HG03064 (cell line): ENCODE results near the gene FAM219A.

ENCODE experiments used
- ATAC-seq: cut with Tn5 transposase; IDR thresholded peaks from one replicate; pipeline ENCODE4 v1.9.1; 2021; ENCODE audit warnings: low read depth; ENCODE audit not compliant: unreplicated experiment

FAM219A gene

DNA sequence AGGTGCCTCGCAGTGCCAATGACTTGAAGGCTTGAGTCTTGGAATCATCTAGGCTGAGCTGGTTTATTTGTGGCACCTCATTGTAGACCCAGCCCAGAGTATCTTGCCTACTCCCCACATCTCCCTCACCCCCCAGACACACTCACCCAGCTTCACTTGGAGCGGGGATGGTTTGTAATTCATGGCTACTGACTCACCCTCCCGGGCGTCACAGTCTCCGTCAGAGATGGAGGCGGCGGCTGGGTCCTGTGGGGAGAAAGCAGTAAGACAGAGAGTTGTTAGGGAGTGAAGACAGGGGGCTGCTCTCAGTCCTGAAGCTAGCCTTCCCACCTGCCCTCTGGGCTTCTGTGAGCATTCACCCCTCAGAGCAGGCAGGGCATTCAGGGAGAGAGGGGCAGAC lies 52.7 kb downstream of the FAM219A start:
- no peak for ATAC-seq

DNA sequence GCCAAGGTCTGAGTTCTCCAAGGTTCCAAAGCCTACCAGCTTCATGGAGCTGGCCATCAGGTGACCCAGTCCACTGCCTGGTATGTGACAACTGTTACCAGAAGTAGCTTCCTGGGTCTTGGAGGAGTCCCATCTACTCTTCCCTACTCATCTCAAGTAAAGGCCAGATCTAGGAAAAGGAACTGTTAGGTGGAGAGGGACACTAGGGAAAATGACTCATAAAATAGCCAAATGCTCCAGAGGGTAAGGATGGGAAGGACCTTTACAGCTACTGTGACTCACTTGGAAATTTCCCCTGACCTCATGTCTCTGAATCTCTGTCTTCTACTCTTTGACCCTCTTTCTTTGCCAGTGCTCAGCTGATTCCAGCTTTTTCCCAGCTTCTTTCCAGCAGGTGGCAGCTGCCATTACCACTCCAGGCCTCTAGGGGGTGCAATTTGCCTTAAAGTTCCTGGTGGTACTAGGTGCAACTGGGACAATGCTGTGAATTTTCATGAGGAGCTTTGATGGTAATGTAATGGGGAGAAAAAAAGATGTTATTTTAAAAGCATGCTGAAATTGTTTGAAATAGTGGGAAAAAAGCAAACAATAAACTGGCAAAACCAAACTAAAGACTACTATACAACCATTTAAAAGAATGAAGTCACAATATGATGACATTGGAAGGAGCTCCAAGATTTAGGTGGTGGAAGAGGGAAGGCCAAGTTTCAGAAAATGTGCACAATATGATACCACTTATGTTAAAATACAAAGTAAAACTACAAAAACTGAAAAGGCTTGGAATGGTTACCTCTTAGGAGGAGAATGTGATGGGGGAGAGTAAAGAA lies 54.6 kb downstream of the FAM219A start:
- ATAC-seq = no peak

DNA sequence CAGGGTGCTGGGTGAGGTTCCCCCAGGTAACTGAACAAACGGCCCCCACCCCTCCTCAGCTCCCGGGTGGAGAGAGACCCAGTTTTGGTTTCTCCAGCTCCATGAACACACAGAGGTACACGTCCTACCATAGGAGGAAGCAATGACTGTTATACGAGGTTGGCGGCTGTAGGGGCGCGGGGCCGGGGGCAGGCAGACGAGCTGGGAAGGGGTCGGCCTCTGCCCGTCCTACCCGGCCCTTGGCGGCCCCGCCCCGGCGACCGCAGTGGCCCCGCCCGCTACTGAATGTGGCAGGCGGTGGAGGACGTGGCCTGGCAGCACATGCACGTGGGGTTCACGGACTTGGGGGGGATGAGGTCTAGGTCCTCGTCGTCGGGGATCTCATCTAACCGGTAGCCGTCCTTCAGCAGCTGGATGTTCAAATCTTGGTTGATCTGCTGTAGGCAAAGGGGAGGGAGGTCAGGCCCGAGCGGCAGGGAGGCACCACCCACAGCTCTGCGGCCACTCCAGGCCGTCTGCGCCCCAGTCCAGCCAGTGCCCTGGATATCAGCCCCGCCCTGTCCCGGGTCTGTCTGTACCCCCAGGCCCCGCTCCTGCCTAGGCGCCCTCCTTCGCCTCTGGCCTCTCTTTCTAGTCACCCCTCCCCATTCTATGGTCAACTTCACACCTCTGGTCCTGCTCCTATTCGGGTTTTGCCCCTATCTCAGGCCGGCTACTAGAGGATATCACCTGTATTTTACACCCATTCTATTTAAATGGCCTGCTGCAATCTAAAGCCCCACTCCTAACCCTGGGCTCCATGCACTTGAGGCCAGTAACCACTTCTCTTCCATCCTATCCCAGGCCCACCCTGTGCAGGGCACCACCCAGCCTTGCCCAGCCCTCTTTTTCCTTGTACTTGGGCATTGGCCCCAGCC lies 57.4 kb downstream of the FAM219A start:
- no peak for ATAC-seq

DNA sequence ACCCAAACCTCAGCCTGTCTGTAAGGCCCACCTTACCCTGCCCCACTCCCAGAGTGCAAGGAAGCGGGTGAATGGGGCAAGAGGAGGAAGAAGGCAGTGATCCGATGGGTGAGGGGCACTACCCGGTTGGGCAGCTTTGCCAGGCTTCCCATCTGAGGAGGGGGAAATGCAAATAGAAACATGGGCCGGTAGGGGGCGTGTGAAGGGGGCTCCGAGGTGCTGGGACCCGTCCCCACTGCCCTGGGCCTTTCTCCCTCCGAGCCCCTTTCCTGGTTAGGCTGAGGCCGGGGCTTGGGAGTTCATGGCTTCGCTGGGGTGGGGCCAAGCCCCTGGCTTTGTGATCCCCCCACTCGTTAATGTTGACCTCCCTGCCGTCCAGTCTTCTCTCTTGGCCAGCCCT lies 58.1 kb downstream of the FAM219A start:
- no peak for ATAC-seq

DNA sequence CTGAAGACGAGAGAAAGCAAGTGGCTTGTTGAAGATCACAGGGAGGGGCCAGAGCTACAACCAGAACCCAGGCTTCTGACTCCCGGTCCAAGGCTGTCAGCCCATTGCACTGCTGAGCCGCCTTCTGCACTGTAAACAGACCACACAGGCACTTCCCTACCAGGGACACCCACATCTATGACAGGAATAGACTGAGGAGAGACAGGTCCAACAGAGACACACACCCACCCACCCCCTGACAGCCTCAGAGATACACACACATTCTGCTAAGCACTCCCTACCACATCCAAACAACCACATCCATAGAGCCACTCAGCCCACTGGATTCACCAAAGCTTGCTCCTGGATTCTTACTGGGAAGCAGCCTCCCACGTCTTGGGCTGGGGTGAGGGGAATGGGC lies 58.6 kb downstream of the FAM219A start:
- no peak for ATAC-seq

DNA sequence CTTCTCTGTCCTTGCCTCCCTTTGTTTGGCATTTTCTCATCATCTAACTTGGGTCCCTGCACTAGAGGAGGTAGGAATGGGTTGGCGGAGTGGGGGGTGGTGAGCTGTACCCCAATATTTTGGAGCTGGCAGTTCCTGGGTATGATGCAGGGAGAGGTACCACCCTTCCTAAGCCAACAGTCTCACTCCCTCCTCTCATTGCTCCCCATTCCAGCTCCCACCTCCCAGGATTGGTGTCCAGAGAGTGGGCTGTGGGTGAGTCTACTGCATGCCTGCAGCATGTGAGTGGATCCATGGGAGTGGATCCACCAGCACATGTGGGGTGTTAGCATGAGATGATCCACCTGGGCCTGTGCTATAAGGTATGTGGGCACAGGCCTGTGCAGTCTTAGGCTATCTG lies 59.5 kb downstream of the FAM219A start:
- no peak for ATAC-seq

DNA sequence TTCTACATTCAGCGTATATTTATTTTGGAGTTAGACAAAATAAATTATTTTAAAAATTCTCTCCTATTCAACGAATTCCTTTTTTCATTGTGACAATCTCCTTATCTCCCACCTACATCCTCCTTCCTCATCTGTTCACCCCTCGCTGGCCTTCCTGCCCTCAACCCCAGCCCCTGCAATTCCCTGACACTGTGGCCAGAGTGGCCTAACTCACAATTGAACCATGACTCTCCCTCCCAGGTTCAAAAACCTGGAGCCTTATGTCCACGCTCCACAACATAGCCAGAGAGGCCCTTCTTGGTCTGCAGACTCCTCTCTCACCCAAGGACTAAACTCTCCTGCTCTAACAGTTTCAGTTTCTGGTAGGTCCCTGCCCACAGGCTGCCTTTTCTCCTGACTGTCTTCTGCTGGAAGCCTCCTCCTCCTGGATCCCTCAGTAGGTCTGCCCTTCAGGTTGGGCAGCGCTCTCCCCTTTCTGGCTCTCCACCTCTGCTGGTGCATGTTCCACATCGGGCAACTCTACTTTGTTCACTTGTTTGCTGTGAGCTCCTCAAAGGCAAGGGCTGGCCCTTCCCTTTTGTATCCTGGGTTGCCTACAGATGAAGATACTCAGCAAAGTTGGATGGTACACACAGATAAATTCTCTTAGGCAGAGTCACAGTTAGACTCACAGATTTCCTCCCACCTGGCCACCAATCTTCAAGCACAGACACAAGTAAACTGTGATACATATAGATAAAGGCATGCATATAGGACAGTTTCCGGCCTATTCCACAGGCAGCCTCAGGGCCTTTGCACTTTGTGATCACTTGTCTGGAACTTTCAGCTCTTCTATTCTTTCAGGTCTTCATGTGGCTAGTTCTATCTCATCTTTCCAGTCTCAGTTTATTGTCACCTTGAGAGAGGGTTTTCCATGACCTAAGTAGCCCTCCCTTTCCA lies 61.8 kb downstream of the FAM219A start:
- no peak for ATAC-seq

DNA sequence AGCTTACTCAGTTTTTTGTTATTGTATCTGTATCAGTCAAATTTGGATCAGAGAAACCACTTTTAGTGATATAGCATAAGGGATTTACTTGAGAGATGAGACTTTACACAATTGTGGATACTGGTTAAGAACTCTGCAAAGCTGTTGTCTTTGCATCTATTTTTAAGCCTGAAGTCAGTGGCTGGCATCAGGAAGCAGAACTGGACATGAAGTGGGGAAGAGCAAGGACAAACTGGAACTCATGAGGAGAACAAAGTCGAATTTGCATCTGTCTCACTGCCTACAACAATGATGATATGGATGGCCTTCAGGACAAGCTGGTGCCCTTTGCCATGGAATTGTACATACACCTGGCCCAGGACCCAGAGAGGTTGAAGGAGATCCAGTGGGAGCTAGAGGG lies 65.9 kb downstream of the FAM219A start:
- ATAC-seq = no peak

DNA sequence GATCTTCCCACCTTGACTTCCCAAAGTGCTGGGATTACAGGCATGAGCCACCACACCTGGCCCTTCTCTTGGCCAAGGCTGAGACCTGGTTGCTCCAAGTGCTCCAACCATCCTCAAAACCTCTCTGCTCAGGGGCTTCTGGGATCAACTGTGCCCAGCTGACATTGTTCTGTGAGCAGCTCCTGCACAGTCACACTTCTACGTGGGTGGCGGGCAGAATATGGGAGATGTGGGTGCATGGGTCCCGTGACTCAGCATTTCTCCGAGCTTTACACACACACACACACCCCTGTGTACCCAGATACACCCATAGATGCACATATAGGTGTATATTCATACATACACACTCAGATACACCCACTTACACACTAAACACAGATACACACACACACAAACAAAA lies 71.1 kb downstream of the FAM219A start:
- ATAC-seq = no peak

DNA sequence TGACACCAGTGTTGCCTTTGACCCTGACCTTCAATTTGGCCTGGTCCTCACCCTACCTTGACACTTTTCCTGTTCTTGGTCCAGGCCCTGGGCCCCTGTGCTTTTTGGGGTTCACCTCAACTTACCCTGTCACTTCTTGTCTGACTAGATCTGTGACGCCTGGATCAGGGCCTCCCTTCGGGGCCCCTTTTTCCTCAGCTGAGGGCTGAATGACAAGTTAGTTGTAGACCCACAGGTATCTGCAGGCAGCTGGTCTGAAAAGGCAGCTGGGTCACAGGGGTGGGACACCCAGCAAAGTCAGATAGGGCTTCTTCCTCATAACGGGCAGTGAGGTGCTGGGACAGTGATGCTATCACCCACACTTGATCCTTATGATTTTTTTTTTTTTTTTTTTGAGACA lies 71.7 kb downstream of the FAM219A start:
- ATAC-seq = no peak

DNA sequence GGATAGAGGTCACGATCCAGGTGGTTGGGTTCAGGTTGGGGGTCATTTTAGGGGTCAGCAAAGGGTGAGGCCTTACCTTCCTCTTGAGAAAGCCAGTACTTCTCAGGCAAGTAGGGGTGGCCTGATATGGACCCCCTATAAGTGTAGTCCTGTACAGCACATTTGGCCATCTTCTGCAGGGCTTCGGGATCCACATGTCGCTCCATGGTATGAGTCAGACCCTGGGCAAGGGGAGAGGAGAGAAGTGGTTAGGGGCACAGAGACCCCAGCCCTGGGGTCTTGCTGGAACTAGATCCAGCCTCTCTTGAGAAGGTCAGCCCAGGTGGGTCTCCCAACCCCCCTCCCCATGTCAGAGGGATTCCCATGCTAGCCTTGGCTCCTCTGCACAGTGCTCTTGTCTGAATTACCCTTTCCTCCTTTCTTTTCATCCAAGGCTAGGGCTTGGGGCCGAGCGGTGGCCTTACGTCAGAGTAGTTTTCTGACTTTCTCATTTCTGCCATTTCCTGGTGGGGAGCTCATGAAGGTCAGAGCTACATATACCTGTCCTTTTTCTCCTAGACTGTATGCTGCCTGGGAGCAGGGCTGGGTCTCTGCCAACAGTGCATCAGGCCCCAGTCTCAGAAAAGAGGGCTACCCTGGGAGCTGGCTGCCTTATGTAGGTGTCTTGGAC lies 72.7 kb downstream of the FAM219A start:
- ATAC-seq = no peak

DNA sequence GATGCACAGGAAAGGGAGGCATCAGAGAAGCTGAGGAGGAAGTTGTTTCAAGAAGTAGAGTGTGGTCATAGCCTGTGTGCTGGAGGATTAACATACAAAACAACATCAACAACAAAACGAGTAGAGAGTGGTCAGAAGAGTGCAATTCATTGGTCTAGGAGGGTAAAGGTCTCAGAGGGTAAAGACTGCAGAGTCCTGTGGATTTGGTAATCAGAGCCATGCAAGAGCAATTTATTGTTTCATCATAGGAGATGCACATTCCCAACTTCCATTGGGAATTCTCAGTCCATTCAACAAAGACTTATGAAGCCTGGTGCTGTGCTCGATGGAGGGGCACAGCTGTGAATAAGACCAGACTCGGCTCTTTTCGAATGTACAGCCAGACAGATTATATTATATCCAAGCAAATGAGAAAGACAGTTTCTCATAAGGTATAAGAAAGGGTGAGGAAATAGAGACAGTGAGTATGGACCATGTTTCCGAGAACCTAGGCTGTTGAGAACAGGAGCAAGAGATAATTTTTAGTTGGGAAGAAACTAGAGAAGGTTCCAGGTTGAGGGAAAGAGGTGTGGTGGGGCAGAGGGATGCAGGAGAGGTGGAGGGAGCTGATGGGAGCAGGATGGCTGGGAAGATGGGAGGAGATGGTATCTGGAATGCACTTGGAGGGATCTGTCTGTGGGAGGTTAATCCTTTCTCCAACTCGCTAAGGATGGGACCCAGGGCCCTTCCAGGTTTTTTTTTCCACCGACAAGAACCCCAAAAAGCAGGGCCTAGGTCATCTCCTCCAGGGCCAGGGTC lies 73.8 kb downstream of the FAM219A start:
- ATAC-seq = no peak

DNA sequence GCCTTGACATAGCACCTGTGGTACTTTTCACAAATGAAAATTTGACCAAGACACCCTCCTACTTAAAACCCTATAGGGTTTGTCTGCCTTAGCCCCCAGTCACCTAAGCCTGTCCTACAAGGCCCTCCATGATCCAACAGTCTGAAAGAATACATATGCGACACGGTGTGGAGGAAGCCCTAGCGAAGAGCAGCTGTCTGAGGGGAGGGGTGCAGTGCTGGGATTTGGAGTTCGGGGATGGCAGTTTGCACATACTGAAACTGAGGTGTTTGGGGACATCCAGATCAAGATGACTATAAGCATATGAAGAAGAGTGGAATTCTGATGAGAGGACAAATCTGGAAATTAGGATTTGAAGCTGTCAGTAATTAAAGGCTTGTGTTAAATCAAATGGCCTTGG lies 74.5 kb downstream of the FAM219A start:
- no peak for ATAC-seq

DNA sequence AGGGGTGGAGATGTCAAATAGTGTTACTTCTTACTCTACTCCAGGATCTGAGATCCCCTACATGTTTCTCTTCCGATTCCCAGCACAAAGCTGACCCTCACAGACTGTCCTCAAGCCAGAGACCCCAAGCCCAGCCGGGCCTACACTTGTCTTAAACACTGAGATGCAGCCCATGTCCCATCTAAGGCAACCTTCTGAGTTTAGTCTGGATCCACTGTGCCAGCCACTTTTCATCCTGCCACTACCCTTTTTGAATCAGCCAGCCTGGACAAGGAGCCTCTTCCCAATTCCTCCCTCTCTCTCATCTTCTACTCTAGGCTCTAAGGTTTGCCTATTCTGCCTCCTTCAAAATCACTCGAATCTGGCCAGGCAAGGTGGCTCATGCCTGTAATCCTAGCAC lies 75.5 kb downstream of the FAM219A start:
- no peak for ATAC-seq

DNA sequence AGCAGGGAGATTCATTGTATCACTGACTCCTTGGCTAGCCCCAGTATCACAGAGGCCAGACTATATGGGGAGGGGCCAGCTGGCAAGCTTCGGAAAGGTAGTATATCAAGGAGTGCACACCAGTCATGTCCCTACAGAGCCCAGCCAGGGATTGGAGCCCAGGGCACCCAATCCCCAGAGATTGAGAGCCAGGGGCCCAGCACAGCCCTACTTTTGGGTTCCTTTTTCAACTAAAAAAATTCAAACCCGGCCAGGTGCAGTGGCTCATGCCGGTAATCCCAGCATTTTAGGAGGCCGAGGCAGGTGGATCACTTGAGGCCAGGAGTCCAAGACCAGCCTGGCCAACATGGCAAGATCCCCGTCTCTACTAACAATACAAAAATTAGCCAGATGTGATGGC lies 76.3 kb downstream of the FAM219A start:
- no peak for ATAC-seq

DNA sequence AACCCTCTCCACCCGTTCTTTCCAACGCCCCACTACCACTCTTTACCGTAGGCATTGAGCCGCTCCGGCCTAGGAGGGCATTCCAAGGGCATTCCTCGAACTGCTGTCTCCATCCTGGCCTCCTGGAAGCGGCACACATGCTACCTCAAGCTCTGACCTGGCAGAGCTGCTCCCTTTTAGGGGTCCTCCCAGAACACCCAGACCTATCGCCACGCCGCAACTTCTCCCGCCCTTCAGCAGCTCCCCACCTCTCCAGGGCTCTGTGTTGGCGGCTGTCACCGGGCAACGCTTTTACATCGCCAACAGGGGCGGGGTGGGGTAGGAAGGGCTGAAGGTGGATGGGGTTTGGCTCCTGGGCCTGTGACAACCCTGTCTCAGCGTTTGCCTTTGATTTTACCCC lies 77.0 kb downstream of the FAM219A start:
- no peak for ATAC-seq

DNA sequence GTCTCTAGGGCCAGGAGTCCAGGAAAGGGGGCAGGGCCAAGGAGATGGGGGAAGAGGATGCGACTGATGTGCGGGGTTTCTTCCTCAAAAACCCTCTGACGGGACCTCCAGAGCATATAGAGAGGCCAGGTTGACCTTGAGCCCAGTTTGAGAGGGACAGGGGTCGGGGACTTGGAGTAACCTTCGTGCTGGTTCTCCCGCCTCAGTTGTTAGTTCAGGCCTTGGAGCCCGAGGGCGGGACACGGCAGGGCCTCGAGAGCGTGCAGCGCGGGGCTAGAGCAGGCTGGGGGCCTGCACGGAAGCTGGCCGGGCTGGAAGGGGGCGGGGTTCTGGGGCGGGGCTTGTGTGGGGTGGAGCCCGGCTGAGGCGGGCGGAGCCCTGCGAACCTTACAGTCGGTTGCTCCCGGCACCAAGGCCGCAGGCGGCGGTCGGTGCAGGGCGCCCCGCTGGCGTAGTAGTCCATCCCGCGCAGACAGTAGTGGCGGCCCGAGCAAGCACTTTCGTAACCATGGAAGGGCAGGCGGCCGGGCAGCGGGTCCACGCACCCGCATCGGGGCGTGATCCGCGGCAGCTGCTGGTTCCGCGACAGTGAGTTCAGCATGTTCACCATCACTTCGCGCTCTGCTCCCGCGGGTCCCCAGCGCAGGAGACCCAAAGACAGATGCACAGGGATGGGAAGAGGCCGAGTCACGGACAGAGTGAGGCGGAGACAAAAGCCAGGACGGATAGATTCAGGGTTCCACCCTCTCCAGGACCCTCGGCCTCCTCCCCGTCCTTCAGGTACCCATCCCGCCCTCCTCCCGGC lies 77.7 kb downstream of the FAM219A start:
- ATAC-seq = no peak

DNA sequence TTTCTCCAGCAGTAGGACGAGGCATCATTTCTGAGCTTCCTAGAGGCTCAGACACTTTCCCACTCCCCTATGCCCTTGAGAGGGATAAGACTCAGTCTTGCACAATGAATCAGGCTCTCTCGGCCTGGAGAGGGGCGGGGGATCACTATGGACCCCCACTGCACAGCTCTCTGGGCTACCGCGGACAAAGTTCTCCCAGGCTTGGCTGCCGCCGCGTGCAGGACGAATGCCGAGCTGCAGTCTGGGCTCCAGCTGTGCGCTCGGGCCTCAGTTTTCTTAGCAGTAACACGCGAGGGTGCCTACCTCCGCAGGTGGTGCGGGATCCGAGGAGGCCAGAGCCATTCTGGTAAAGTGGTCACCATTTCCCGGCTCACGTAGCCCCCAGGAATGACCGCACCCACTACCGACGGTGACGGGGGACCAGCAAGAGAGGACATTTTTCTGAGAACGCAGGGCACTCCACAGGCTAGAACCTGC lies 78.3 kb downstream of the FAM219A start:
- no peak for ATAC-seq
